Measurements from ENCODE around the gene ZNF562.
"Not testable (repeated sequence)": the region's sequence is repeated elsewhere in the genome, so short reads cannot be mapped to it uniquely, and the experiment has no call there.

Gene ZNF562

GRCh38 chr19:9675358-9675901 is 530 bp upstream of the ZNF562 start:
- not testable (repeated sequence) for H3K4me1 ChIP-seq (ENCODE audit: control insufficient read depth, low read length); H3K9me2 ChIP-seq (replicated peaks; ENCODE audit: control insufficient read depth, low read length); H4K20me1 ChIP-seq (ENCODE audit: control insufficient read depth, insufficient read depth, low read depth, low read length); H3K27me3 ChIP-seq (ENCODE audit: control insufficient read depth, low read length); H3F3A ChIP-seq (ENCODE audit: control insufficient read depth, insufficient read depth)
- peaks cover 36% of the 10 kb centered on the region for H3K36me3 ChIP-seq (ENCODE audit: control insufficient read depth, low read length)
- H3K4me2 ChIP-seq (ENCODE audit: low read length) = peak overlapping the region; percentile 49
- H3K27ac ChIP-seq (ENCODE audit: low read depth, low read length) = peak overlapping the region; percentile 50
- H3K4me3 ChIP-seq (ENCODE audit: low read length) = peak overlapping the region; percentile 78
- H3K79me2 ChIP-seq (ENCODE audit: control insufficient read depth, low read length) = peaks cover 45% of the 10 kb centered on the region
- peaks cover 32% of the 10 kb centered on the region for H3K9me3 ChIP-seq (ENCODE audit: control insufficient read depth, insufficient read depth, low read length)

GRCh38 chr19:9673912-9674662 is 813 bp downstream of the ZNF562 start:
- peaks cover 58% of the 10 kb centered on the region for H3K79me2 ChIP-seq (ENCODE audit: control insufficient read depth, low read length)
- peaks cover 38% of the 10 kb centered on the region for H3K9me3 ChIP-seq (ENCODE audit: control insufficient read depth, insufficient read depth, low read length)

GRCh38 chr19:9672893-9673292 is 2.0 kb downstream of the ZNF562 start:
- TF ChIP-seq EZH2phosphoT487 (IDR thresholded peaks at IDR 0.05; ENCODE audit: borderline replicate concordance, low read length) = no peak
- TF ChIP-seq CTCF (IDR thresholded peaks at IDR 0.05; ENCODE audit: low read depth, low read length, poor library complexity, severe bottlenecking) = no peak
- Histone ChIP-seq H4K20me1 (ENCODE audit: control insufficient read depth, insufficient read depth, low read depth, low read length) (no peaks in the 10 kb centered on the region), H3K79me2 (ENCODE audit: control insufficient read depth, low read length) (peaks cover 70% of the 10 kb centered on the region), H3K4me1 (ENCODE audit: control insufficient read depth, low read length) (peaks cover 3% of the 10 kb centered on the region; the same call in 1 of the 2 replicates), H3K36me3 (ENCODE audit: control insufficient read depth, low read length) (peaks cover 53% of the 10 kb centered on the region), H3K9me2 (replicated peaks; ENCODE audit: control insufficient read depth, low read length) (no peaks in the 10 kb centered on the region), H3F3A (ENCODE audit: control insufficient read depth, insufficient read depth) (0 out of 2 replicates have a peak, but pooled peaks cover 3% of the 10 kb centered on the region), H3K4me2 (ENCODE audit: low read length) (no peak overlapping the region), H3K9me3 (ENCODE audit: control insufficient read depth, insufficient read depth, low read length) (peaks cover 47% of the 10 kb centered on the region), H3K27ac (ENCODE audit: low read depth, low read length) (no peak overlapping the region), H3K27me3 (ENCODE audit: control insufficient read depth, low read length) (no peaks in the 10 kb centered on the region), H3K4me3 (ENCODE audit: low read length) (no peak overlapping the region)

More at GRCh38 chr19:9673912-9674662, 813 bp downstream of the ZNF562 start:
- Histone ChIP-seq H3K27me3 (ENCODE audit: control insufficient read depth, low read length) (no peaks in the 10 kb centered on the region), H3K4me1 (ENCODE audit: control insufficient read depth, low read length) (peaks cover 3% of the 10 kb centered on the region; the same call in 1 of the 2 replicates), H3K4me3 (ENCODE audit: low read length) (peak overlapping the region; percentile 78), H3F3A (ENCODE audit: control insufficient read depth, insufficient read depth) (0 out of 2 replicates have a peak, but pooled peaks cover 3% of the 10 kb centered on the region), H3K4me2 (ENCODE audit: low read length) (peak overlapping the region; percentile 49), H3K36me3 (ENCODE audit: control insufficient read depth, low read length) (peaks cover 42% of the 10 kb centered on the region), H3K9me2 (replicated peaks; ENCODE audit: control insufficient read depth, low read length) (no peaks in the 10 kb centered on the region), H4K20me1 (ENCODE audit: control insufficient read depth, insufficient read depth, low read depth, low read length) (no peaks in the 10 kb centered on the region), H3K27ac (ENCODE audit: low read depth, low read length) (peak overlapping the region; percentile 50)
- TF ChIP-seq EZH2phosphoT487 (IDR thresholded peaks at IDR 0.05; ENCODE audit: borderline replicate concordance, low read length) (no peak), CTCF (IDR thresholded peaks at IDR 0.05; ENCODE audit: low read depth, low read length, poor library complexity, severe bottlenecking) (no peak)

- no peak overlapping the region for H3K4me3 ChIP-seq (ENCODE audit: low read length)
- H3K79me2 ChIP-seq (ENCODE audit: control insufficient read depth, low read length) = peaks cover 82% of the 10 kb centered on the region
- no peaks in the 10 kb centered on the region for H3K9me2 ChIP-seq (replicated peaks; ENCODE audit: control insufficient read depth, low read length)
- no peak overlapping the region for H3K4me2 ChIP-seq (ENCODE audit: low read length)
- peaks cover 53% of the 10 kb centered on the region for H3K9me3 ChIP-seq (ENCODE audit: control insufficient read depth, insufficient read depth, low read length)
- TF ChIP-seq EZH2phosphoT487 (IDR thresholded peaks at IDR 0.05; ENCODE audit: borderline replicate concordance, low read length) = no peak
- TF ChIP-seq CTCF (IDR thresholded peaks at IDR 0.05; ENCODE audit: low read depth, low read length, poor library complexity, severe bottlenecking) = no peak
- H3K27me3 ChIP-seq (ENCODE audit: control insufficient read depth, low read length) = no peaks in the 10 kb centered on the region
- H3K27ac ChIP-seq (ENCODE audit: low read depth, low read length) = no peak overlapping the region
- H4K20me1 ChIP-seq (ENCODE audit: control insufficient read depth, insufficient read depth, low read depth, low read length) = no peaks in the 10 kb centered on the region
- H3K36me3 ChIP-seq (ENCODE audit: control insufficient read depth, low read length) = peaks cover 57% of the 10 kb centered on the region
- H3K4me1 ChIP-seq (ENCODE audit: control insufficient read depth, low read length) = peaks cover 3% of the 10 kb centered on the region; the same call in 1 of the 2 replicates
- H3F3A ChIP-seq (ENCODE audit: control insufficient read depth, insufficient read depth) = 0 out of 2 replicates have a peak, but pooled peaks cover 3% of the 10 kb centered on the region
Observed at GRCh38 chr19:9671655-9672054, 3.2 kb downstream of the ZNF562 start.

Measured in DOHH2 (cell line).